ENCODE data around the gene SNX5. TPM values are rescaled to one million over a fixed set of nuclear protein-coding genes. Genes with fewer than 3 reads are reported as not detected.

The SNX5 gene
- total and polyA plus RNA-seq, 2 of the 13 experiments (the other 11 are each of a cell fraction or from before 2014, with no cell fraction given), result 664 to 1,040 TPM

DNA sequence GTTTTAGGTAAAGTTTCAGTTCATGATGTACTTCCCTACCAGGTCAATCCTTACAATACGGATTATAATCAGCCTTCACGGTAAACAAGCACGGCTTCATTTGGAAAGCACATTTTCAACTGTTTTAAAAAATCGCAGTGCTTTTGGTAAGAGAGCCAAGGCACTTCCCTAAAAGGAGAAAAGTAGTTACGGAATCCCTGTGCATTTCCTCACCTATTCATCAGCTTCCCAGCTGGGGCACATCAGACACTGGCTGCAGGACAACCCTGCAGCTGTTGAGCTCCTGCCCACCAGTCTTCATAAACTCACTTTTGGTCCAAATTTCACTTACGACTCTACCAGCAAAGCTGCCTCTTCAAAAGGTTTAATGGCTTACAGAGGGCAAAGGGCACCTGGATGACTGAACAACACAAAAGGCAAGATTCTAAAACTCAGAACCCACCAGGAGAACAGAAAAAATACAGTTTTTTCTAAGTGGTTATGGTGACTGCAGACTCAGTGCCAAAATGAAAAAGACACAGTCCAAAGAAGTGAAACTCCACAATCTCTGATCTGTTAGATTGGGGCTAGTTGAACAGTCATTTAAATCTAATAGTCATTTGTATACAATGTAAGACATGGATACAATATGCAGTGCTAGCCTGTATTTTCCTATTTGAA, 7.5 kb downstream of the SNX5 start (continued):
- TF ChIP-seq YY1 (IDR thresholded peaks at IDR 0.05; ENCODE audit: insufficient read depth, insufficient replicate concordance, low read depth, low read length) (peak; percentile 70), ZNF333 (CRISPR knock-in tag; IDR thresholded peaks at IDR 0.05; ENCODE audit: borderline replicate concordance) (no peak), ZNF788 (CRISPR knock-in tag; IDR thresholded peaks at IDR 0.05; ENCODE audit: borderline replicate concordance) (no peak; the same call in 1 of the 2 replicates), SCMH1 (CRISPR knock-in tag; IDR thresholded peaks at IDR 0.05; ENCODE audit: borderline replicate concordance) (no peak), TMF1 (CRISPR knock-in tag; IDR thresholded peaks at IDR 0.05; ENCODE audit: low read depth) (0 out of 2 replicates have a peak, but pooled peaks have one; percentile 38), GZF1 (CRISPR knock-in tag; IDR thresholded peaks at IDR 0.05) (no peak), ZNF781 (CRISPR knock-in tag; IDR thresholded peaks at IDR 0.05; ENCODE audit: borderline replicate concordance, not compliant biosample characterization) (no peak), MEF2D (CRISPR knock-in tag; IDR thresholded peaks at IDR 0.05) (no peak), TGIF2 (CRISPR knock-in tag; IDR thresholded peaks at IDR 0.05) (no peak), ZBTB25 (CRISPR knock-in tag; IDR thresholded peaks at IDR 0.05) (peak; percentile 33; the same call in 1 of the 2 replicates), MTA1 (CRISPR knock-in tag; IDR thresholded peaks at IDR 0.05; ENCODE audit: borderline replicate concordance) (no peak), ZNF530 (CRISPR knock-in tag; IDR thresholded peaks at IDR 0.05; ENCODE audit: low read depth) (no peak), ZSCAN21 (CRISPR knock-in tag; IDR thresholded peaks at IDR 0.05; ENCODE audit: borderline replicate concordance) (0 out of 2 replicates have a peak, but pooled peaks have one; percentile 52), SOX13 (IDR thresholded peaks at IDR 0.05) (no peak), SOX13 (CRISPR knock-in tag; conservative IDR thresholded peaks at IDR 0.05 in 1 of 2, IDR thresholded peaks at IDR 0.05 in 1 of 2) (peak in 1 of 2 experiments; percentile 74; a peak in 2 of 4 replicates), ARID3A (IDR thresholded peaks at IDR 0.05; ENCODE audit: low read depth, low read length) (peak; percentile 43; the same call in 1 of the 2 replicates), MXD3 (CRISPR knock-in tag; IDR thresholded peaks at IDR 0.05) (no peak), ARID4A (CRISPR knock-in tag; IDR thresholded peaks at IDR 0.05; ENCODE audit: borderline replicate concordance) (peak; percentile 62; the same call in 1 of the 2 replicates)
- TF ChIP-seq, protein P1, sequence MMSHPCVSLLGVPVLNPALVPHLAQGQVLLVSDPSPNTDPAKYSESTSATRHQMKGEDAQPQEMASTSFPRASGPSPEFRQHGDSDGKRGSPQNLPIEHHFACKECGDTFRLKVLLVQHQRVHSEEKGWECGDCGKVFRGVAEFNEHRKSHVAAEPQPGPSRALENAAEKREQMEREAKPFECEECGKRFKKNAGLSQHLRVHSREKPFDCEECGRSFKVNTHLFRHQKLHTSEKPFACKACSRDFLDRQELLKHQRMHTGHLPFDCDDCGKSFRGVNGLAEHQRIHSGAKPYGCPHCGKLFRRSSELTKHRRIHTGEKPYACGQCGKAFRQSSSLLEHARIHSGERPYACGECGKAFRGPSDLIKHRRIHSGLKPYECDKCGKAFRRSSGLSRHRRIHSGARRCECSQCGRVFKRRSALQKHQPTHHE (CRISPR knock-in tag; IDR thresholded peaks at IDR 0.05; ENCODE audit: borderline replicate concordance), result no peak
